SH-SY5Y (cell line): Measurements from ENCODE around the gene SLC35F3.

Source experiments
- GATA2 ChIP-seq: IDR thresholded peaks from 2 replicates; pipeline ENCODE4 v1.6.1; 2011; ENCODE audit warnings: mild to moderate bottlenecking, low read depth, low read length
- GATA3 ChIP-seq: IDR thresholded peaks from 2 replicates; pipeline ENCODE4 v1.6.1; 2011; ENCODE audit warnings: low read depth, mild to moderate bottlenecking, low read length, moderate library complexity

DNA sequence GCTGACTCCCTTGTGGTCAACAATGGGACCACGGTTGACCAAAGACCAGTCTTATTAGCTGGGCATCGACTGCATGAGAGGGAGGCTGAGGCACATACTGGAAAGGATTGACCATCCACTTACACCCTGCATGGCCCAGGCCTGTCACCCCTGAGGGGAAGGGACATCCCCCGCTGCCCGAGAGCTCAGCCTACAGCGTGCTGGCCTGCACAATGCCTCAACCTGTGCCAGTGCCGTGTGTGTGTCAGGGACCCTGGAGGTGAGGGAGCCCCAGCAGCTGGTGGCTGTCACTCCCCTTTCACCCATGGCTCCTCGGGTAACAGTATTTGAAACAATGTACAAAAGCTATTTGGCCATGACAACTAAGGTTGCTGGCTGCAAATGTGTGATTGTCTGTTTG, 67.3 kb downstream of the SLC35F3 start:
- TF ChIP-seq GATA2 (no peak), GATA3 (no peak)
